ENCODE results near the gene ATAT1.

The ATAT1 gene

GRCh38 chr6:30614044-30614842, 12.4 kb upstream of the ATAT1 start:
- DNase-seq (ENCODE audit: low spot score) = no peak
- no peak for TF ChIP-seq CTCF (IDR thresholded peaks at IDR 0.05; ENCODE audit: extremely low read depth, missing control alignments)

GRCh38 chr6:30614843-30615218, 11.8 kb upstream of the ATAT1 start:
- peak; percentile 83 for DNase-seq (ENCODE audit: low spot score)
- no peak for TF ChIP-seq CTCF (IDR thresholded peaks at IDR 0.05; ENCODE audit: extremely low read depth, missing control alignments)

- TF ChIP-seq CTCF (IDR thresholded peaks at IDR 0.05; ENCODE audit: extremely low read depth, missing control alignments) = no peak
- no peak for DNase-seq (ENCODE audit: low spot score)
Observed at GRCh38 chr6:30615219-30615957, 11.3 kb upstream of the ATAT1 start.

- no peak for DNase-seq (ENCODE audit: low spot score)
- no peak for TF ChIP-seq CTCF (IDR thresholded peaks at IDR 0.05; ENCODE audit: extremely low read depth, missing control alignments)
Observed at GRCh38 chr6:30615958-30616810, 10.5 kb upstream of the ATAT1 start.

- peak; percentile 91 for DNase-seq (ENCODE audit: low spot score)
- TF ChIP-seq CTCF (IDR thresholded peaks at IDR 0.05; ENCODE audit: extremely low read depth, missing control alignments) = no peak
Observed at GRCh38 chr6:30616811-30617564, 9.7 kb upstream of the ATAT1 start, which contains the start of gene PPP1R10. Gene PPP1R10, minus strand, starts transcription at chr6:30617243. Its CDS starts 7,299 bp downstream, at chr6:30609944.

- TF ChIP-seq CTCF (IDR thresholded peaks at IDR 0.05; ENCODE audit: extremely low read depth, missing control alignments) = no peak
- peak; percentile 86 for DNase-seq (ENCODE audit: low spot score)
Observed at GRCh38 chr6:30617565-30618269, 9.0 kb upstream of the ATAT1 start, which contains the start of gene MRPS18B. Gene MRPS18B, plus strand, starts transcription at chr6:30617840. Its CDS starts 26 bp downstream, at chr6:30617866.

All from GM20000 (cell line).